Testis (tissue), 2 donors: Measurements from ENCODE around the gene SLC5A10.
"Not testable (repeated sequence)": the region's sequence is repeated elsewhere in the genome, so short reads cannot be mapped to it uniquely, and the experiment has no call there.

Experiments
- POLR2A ChIP-seq: fragments of 450-650 bp; IDR thresholded peaks from one replicate; pipeline ENCODE4 v1.6.1; 2017; ENCODE audit warnings: antibody characterized with exemption, mild to moderate bottlenecking, moderate library complexity
- TF ChIP-seq, protein P1 (sequence below), 3 experiments: fragments of 450-650 bp in 2 of 3; fragments of 200-600 bp in 1 of 3; sonication (generic) in 1 of 3; IDR thresholded peaks; one replicate each; pipeline ENCODE4 v1.5.1; 2016 to 2019; ENCODE audit warnings: antibody characterized with exemption in 3 of 3, mild to moderate bottlenecking in 2 of 3, moderate library complexity in 1 of 3

DNA sequence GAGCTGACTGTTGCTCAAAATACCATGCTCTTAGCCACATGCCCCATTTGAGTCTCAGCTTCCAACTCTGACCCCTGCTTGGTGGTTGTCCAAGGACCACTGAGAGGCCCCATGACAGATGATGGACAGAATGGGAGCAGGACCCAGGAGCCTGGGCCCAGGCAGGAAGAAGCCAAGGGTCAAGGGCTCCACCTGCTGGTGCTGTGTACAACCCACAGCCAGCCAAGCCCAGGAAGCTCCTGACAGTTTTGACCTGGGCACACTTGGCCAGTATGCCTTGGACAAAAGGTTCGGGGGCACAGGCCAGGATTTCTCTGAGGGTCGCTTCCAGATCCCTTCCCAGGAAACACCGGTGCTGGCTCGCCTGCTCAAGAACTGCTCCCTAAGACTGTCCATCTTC is 79.8 kb downstream of the SLC5A10 start:
- TF ChIP-seq, protein P1, sequence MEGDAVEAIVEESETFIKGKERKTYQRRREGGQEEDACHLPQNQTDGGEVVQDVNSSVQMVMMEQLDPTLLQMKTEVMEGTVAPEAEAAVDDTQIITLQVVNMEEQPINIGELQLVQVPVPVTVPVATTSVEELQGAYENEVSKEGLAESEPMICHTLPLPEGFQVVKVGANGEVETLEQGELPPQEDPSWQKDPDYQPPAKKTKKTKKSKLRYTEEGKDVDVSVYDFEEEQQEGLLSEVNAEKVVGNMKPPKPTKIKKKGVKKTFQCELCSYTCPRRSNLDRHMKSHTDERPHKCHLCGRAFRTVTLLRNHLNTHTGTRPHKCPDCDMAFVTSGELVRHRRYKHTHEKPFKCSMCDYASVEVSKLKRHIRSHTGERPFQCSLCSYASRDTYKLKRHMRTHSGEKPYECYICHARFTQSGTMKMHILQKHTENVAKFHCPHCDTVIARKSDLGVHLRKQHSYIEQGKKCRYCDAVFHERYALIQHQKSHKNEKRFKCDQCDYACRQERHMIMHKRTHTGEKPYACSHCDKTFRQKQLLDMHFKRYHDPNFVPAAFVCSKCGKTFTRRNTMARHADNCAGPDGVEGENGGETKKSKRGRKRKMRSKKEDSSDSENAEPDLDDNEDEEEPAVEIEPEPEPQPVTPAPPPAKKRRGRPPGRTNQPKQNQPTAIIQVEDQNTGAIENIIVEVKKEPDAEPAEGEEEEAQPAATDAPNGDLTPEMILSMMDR (IDR thresholded peaks at IDR 0.05) = not testable (repeated sequence)
- TF ChIP-seq POLR2A = not testable (repeated sequence)
